Activated CD8-positive, alpha-beta memory T cell treated with anti-CD3 and anti-CD28 coated beads for 1 hour (primary cell): ENCODE data around the gene GMIP.

Experiments
- DNase-seq, 2 donors: peaks; one replicate each; pipeline ENCODE4 v3.0.0-alpha.2; 2020; ENCODE audit warnings: low read depth in 1 of 2; ENCODE audit errors: extremely low read depth in 1 of 2

GMIP gene

GRCh38 chr19:19579533-19580361 lies 63.7 kb downstream of the GMIP start:
- DNase-seq, result no peak
